Esophagus mucosa (tissue), 1 donor: Measurements from ENCODE around the gene DLL1. TPM values are rescaled to one million over a fixed set of nuclear protein-coding genes. Genes with fewer than 3 reads are reported as not detected.
"Not testable (repeated sequence)": the region's sequence is repeated elsewhere in the genome, so short reads cannot be mapped to it uniquely, and the experiment has no call there.

Source experiments
- ATAC-seq: fragments of 200-7000 bp; cut with Tn5 transposase; one replicate; pipeline ENCODE4 v1.9.1; 2020
- total RNA-seq: library from RNA; stranded (reverse); gene quantifications from one replicate; pipeline ENCODE4 v1.2.4, GENCODE V29; 2023
- donor health status: DM: yes; HTN: yes; CAD: no.

Gene DLL1
- total RNA-seq, 1 donor from 2014 or later: 10.4 TPM

DNA sequence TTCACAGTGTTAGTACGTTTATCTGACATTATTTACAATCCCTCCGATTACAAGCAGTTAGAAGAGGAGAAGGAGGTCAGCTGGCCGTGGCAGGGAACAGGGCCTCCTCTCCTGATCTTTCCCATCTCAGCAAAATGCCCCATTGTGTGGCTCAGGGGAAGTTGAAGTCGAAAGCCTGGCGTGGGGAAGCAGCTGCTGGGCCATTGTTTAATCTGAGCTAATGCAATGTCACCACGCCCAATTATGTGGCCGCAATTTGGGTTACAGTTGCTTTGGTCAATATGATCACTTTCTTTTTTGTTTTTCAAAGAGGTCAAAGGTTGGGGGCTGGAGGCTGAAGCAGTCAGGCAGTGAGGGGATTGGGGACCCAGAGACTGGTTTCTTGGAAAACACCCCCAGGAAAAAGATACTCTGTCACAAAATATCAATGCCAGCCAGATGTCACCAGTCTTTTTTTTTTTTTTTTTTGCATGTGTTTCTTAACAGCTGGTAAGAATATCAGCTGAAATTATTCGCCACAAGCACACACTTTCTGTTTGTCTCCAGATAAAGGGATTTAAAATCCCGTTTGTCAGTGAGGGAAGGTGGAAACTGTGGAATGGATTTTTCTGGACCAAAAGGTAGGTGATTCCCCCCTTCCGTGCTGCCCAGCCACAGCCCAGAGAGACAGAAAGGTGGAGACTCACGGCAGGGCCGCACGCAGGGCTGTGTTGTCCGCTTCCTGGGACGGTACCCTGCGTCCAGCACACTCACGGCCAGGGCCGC is 24.6 kb downstream of the DLL1 start:
- no peak for ATAC-seq

- peak; percentile 62 for ATAC-seq
These were observed 25.2 kb downstream of the DLL1 start for GRCh38 chr6:170265655-170266054.

DNA sequence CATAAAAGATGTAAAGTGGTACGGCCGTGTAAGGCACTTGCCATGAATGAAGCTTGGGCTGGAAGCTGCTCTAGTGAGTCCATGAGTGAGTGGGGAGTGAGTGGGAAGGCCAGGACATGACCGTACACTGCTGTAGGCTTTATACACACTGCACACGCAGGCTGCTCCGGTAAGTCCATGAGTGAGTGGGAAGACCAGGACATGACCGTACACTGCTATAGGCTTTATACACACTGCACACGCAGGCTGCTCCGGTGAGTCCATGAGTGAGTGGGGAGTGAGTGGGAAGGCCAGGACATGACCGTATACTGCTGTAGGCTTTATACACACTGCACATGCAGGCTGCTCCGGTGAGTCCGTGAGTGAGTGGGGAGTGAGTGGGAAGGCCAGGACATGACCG is 26.2 kb downstream of the DLL1 start:
- not testable (repeated sequence) for ATAC-seq

GRCh38 chr6:170264086-170264485 is 26.8 kb downstream of the DLL1 start:
- ATAC-seq: no peak

- ATAC-seq: no peak
These were observed 27.5 kb downstream of the DLL1 start for GRCh38 chr6:170263410-170263809.

GRCh38 chr6:170262489-170263088 is 28.3 kb downstream of the DLL1 start:
- ATAC-seq: no peak

- ATAC-seq: no peak
These were observed 29.0 kb downstream of the DLL1 start for GRCh38 chr6:170261643-170262488.

- no peak for ATAC-seq
These were observed 30.2 kb downstream of the DLL1 start for GRCh38 chr6:170260686-170261085.

DNA sequence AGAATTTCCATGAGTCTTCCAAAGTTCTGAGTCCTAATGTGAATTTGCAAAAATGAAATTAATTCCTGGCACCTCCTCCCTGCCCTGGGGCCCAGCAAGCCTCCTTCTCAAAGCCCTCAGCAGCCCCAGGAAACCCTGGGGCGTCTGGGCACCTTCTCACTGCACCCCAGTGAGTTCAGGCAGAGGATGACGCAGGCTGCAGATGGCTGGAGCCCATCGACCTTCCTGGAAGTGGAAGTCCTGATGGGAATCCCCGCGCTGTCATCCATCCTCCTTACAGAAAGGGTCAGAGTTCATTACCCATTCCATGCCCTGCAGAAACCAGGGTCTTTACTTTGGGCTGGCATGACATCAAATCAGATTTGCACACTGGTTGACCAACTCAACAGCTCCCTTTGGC is 31.6 kb downstream of the DLL1 start:
- ATAC-seq: no peak

- no peak for ATAC-seq
These were observed 32.5 kb downstream of the DLL1 start for GRCh38 chr6:170258407-170258806.

- no peak for ATAC-seq
These were observed 33.5 kb downstream of the DLL1 start for GRCh38 chr6:170257376-170257775.

DNA sequence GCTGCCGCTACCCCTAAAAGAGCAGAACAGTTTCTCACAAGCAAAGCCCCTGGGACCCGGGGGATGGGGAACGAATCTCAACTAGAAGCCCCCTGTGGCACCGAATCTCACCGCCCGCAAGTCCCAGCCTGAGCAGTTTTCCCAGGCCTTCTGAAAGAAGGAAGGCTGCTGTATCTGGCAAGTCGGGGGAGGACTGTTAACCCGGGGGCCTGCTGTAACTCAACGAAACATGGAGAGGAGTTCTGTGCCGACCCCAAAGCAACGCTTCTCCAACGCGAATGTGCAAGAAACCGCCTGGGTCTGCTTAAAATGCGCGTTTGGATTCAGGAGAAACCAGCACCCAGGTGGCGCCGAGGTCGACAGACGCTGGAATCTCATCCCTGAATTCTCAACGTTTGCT is 34.2 kb downstream of the DLL1 start:
- ATAC-seq: no peak

- ATAC-seq: no peak
These were observed 35.3 kb downstream of the DLL1 start for GRCh38 chr6:170255426-170256125.

DNA sequence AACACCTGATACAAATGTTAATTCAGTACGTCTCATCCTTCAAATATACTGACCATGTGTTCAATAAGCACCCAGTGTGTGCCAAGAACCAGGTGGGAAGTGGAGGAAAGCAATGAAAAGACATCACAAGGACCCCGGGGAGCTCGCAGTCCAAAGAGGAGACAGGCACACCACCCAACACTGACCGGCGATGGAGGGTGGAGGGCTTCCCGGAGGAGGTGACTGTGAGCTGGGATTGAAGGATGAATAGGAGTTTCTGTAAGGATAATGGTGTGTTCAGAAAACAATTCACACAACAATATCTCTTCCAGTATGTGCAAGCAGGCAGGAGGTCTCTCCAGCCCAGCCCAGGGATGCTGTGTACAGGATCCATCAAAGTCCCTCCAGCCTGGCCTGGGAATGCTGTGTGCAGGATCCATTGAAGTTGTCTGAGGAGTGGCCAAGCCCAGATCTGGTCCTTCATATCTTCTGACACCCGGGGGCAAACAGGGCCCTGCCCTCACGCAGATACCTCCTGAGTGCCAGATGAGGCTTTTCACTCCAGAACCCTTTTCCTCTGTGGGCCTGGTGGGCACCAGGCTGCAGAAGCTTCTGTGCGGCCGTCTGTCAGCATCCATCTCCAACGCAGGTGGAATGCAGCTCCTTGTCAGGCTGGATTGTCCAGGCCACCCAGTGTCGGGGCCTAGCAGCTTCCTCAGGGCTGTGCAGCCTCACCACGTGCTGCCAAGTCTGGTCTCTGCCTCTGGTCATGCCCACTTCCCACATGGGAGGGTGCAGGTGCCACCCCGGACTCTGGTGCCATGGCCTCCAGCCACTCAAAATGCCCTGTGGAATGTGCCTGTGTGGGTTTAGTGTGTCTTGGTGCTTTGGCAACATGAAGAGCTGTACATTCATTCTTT is 36.3 kb downstream of the DLL1 start:
- no peak for ATAC-seq

DNA sequence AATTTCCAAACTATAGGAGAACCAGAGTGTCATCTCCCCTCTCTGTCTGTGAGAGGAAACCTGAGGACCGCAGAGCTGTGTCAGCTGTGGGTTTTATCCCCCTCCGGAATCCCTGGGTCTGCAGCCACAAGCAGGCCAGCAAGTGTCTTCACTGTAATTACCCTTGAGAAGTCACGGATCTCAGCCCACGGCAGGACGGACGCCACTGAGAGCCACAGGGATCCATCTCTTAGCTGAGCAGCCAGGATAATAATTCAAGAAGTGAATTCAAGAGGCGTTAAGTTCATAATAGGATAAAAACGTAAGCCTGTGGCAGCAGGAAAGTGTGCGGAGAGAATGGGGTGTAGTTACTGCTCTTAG is 37.0 kb downstream of the DLL1 start:
- no peak for ATAC-seq

DNA sequence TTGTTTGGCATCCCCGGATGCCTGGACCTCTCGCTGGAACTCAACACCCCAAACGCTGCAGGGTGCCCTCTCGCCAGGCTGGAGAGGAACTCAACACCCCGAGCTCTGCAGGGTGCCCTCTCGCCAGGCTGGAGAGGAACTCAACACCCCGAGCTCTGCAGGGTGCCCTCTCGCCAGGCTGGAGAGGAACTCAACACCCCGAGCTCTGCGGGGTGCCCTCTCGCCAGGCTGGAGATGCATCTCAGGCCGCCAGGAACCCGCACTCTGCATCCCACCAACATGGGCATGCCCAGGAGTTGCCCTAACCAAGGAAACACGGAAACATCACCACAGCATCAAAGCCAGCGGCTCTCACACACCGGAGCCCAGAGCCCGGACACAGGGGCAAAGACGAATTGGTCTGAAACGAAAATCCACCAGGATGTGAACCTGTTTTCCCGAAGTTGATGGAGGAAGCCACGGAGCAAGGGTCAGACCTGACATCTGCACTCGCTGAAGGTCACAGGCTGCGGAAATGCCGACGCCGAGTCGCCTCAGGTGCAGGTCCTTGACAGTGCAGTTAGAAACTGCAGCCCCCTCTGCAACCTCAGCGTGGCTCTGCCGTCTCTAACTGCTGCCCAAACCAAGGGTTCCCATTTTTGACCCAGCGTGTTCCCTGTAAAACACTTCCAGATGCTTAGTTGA is 37.5 kb downstream of the DLL1 start:
- no peak for ATAC-seq

DNA sequence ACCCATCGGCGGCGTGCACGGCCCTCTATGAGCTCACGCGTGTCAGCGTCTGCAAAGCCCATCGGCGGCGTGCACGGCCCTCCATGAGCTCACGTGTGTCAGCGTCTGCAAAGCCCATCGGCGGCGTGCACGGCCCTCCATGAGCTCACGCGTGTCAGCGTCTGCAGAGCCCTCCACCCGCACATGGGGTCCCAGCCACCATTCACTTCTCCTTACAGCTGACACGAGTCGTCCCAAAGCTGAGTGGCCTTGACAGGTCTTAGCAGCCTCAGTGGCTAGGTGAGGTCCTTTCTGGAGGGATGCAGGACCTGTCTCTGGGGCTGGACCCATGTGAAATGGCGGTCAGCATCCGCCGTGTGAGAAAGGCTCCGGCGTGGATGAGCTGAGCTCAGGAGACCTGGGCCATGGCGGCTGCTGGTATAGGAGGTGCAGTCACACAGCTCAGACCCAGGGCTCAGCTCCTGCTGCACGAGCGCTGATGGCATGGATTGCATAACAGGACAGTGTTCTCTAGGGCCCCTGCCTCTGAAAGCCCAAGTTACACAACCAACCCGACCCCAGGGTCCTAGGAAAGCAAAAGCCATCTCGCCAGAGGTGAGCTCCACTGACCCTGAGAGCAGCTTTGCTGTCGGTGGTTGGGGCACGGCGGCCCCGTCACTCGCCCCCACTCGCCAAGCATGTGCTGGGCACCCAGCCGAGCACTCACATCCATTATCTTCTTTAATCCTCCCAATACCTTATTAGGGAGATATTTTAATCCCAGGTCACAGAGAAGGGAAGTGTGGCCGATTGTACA is 38.9 kb downstream of the DLL1 start:
- no peak for ATAC-seq

- ATAC-seq: peak; percentile 84
These were observed 39.7 kb downstream of the DLL1 start for GRCh38 chr6:170250981-170251775.

- ATAC-seq: no peak
These were observed 40.4 kb downstream of the DLL1 start for GRCh38 chr6:170250455-170250854.

- no peak for ATAC-seq
These were observed 41.1 kb downstream of the DLL1 start for GRCh38 chr6:170249817-170250216.
